H1 (cell line): ENCODE results near the gene SLX1A. TPM values are rescaled to one million over a fixed set of nuclear protein-coding genes. Genes with fewer than 3 reads are reported as not detected.

Source experiments
- CTCF ChIA-PET: fragments of 300-600 bp; sonication (Branson Sonifier 250); formaldehyde crosslinking; loops from one replicate; lab custom pipeline; 2021; ENCODE audit not compliant: partially characterized antibody; lab: Charles Lee
- POLR2A ChIA-PET: fragments of 300-600 bp; sonication (Branson Sonifier 250); formaldehyde crosslinking; loops from one replicate; lab custom pipeline; 2021; ENCODE audit warnings: inconsistent platforms; ENCODE audit not compliant: partially characterized antibody; lab: Charles Lee
- DNase-seq, 2 experiments: peaks; one replicate each; pipeline versions ENCODE4 v3.0.0 to v3.0.0-alpha.2; 2010 to 2022; ENCODE audit warnings: low spot score in 2 of 2, low read depth in 1 of 2, mixed read lengths in 1 of 2
- FAIRE-seq: peaks from 2 replicates; lab custom pipeline; 2011; peaks lifted over from hg19 to GRCh38; lab: Jason Lieb, UNC
- H2AFZ ChIP-seq: 2 replicates; pipeline ENCODE4 v1.8.1; 2012; ENCODE audit warnings: low read length, inconsistent platforms
- H2AK5ac ChIP-seq: 2 replicates; pipeline ENCODE4 v1.6.1; 2013; ENCODE audit warnings: low read depth, low read length
- H2BK120ac ChIP-seq: replicated peaks from 2 replicates; pipeline ENCODE3; 2013; ENCODE audit warnings: low read depth, low read length, inconsistent platforms
- H2BK12ac ChIP-seq: 2 replicates; pipeline ENCODE4 v1.6.1; 2013; ENCODE audit warnings: low read depth, low read length
- H2BK15ac ChIP-seq: 2 replicates; pipeline ENCODE4 v1.6.1; 2013; ENCODE audit warnings: low read length
- H2BK20ac ChIP-seq: 2 replicates; pipeline ENCODE4 v1.6.1; 2013; ENCODE audit warnings: low read length
- H2BK5ac ChIP-seq: 2 replicates; pipeline ENCODE4 v1.6.1; 2013; ENCODE audit warnings: low read depth, low read length
- H3K14ac ChIP-seq: 2 replicates; pipeline ENCODE4 v1.6.1; 2013; ENCODE audit warnings: inconsistent platforms; ENCODE audit not compliant: insufficient read length
- H3K18ac ChIP-seq: 2 replicates; pipeline ENCODE4 v1.6.1; 2013; ENCODE audit warnings: low read length; ENCODE audit errors: extremely low read depth
- H3K23ac ChIP-seq: 2 replicates; pipeline ENCODE4 v1.6.1; 2013; ENCODE audit warnings: inconsistent platforms; ENCODE audit not compliant: insufficient read length
- H3K23me2 ChIP-seq: 2 replicates; pipeline ENCODE4 v1.6.1; 2013; ENCODE audit warnings: low read depth, low read length
- H3K27ac ChIP-seq: 2 replicates; pipeline ENCODE4 v1.6.1; 2011; ENCODE audit warnings: low read depth, low read length, inconsistent platforms
- H3K27me3 ChIP-seq, 4 experiments: replicated peaks in 1 of 4; 1 replicate in 1 of 4; 2 replicates in 3 of 4; pipeline versions ENCODE4 v1.6.1 to v1.8.1; 2011 to 2013; ENCODE audit warnings: low read length in 3 of 4, mild to moderate bottlenecking in 3 of 4, inconsistent platforms in 2 of 4, mixed read lengths in 2 of 4, moderate library complexity in 1 of 4; ENCODE audit not compliant: control insufficient read depth in 3 of 4, insufficient read depth in 3 of 4; ENCODE audit errors: extremely low read depth in 1 of 4
- H3K36me3 ChIP-seq, 4 experiments: 2 replicates each; pipeline versions ENCODE4 v1.6.1 to v1.8.1; 2011 to 2013; ENCODE audit warnings: mild to moderate bottlenecking in 4 of 4, low read length in 3 of 4, moderate library complexity in 2 of 4, control low read depth in 1 of 4, inconsistent platforms in 1 of 4; ENCODE audit not compliant: insufficient read depth in 4 of 4, control insufficient read depth in 2 of 4
- H3K4ac ChIP-seq: replicated peaks from 2 replicates; pipeline ENCODE3; 2013; ENCODE audit warnings: low read length, low read depth, mixed read lengths, inconsistent platforms; ENCODE audit not compliant: insufficient read length
- H3K4me1 ChIP-seq, 4 experiments: replicated peaks in 1 of 4; 1 replicate in 1 of 4; 2 replicates in 3 of 4; pipeline versions ENCODE4 v1.6.1 to v1.8.1; 2011 to 2013; ENCODE audit warnings: low read length in 3 of 4, inconsistent platforms in 2 of 4, mixed read lengths in 1 of 4; ENCODE audit not compliant: insufficient read depth in 4 of 4, control insufficient read depth in 3 of 4
- H3K4me2 ChIP-seq, 2 experiments: 2 replicates each; pipeline versions ENCODE4 v1.6.1 to v1.8.1; 2011 to 2013; ENCODE audit warnings: low read depth in 2 of 2, low read length in 2 of 2, control low read depth in 1 of 2, inconsistent platforms in 1 of 2, mild to moderate bottlenecking in 1 of 2; ENCODE audit not compliant: insufficient read depth in 1 of 2
- H3K4me3 ChIP-seq, 4 experiments: fragments of 200-600, 300-600 bp in 1 of 4; sonication (generic), shearing (Covaris generic), sonication (Bioruptor Twin) in 1 of 4; 2 replicates each; pipeline versions ENCODE4 v1.5.1 to v1.8.1; 2011 to 2016; ENCODE audit warnings: low read length in 4 of 4, low read depth in 3 of 4, control low read depth in 2 of 4, inconsistent platforms in 2 of 4, mild to moderate bottlenecking in 2 of 4, mixed read lengths in 1 of 4, moderate library complexity in 1 of 4; ENCODE audit not compliant: insufficient read depth in 2 of 4; ENCODE audit errors: extremely low read depth in 1 of 4
- H3K56ac ChIP-seq: replicated peaks from 2 replicates; pipeline ENCODE3; 2013; ENCODE audit warnings: low read depth, mild to moderate bottlenecking, mixed read lengths, low read length, inconsistent platforms; ENCODE audit not compliant: insufficient read length
- H3K79me1 ChIP-seq: 2 replicates; pipeline ENCODE4 v1.6.1; 2013; ENCODE audit warnings: low read depth, low read length, control low read depth
- H3K79me2 ChIP-seq, 2 experiments: 2 replicates each; pipeline versions ENCODE4 v1.6.1 to v1.8.1; 2012 to 2013; ENCODE audit warnings: low read length in 2 of 2, mild to moderate bottlenecking in 2 of 2, inconsistent platforms in 1 of 2; ENCODE audit not compliant: insufficient read depth in 2 of 2, control insufficient read depth in 1 of 2
- H3K9ac ChIP-seq, 4 experiments: replicated peaks in 1 of 4; 1 replicate in 1 of 4; 2 replicates in 3 of 4; pipeline versions ENCODE4 v1.6.1 to v1.8.1; 2011 to 2013; ENCODE audit warnings: low read depth in 3 of 4, low read length in 3 of 4, control low read depth in 2 of 4, mild to moderate bottlenecking in 2 of 4, moderate library complexity in 2 of 4, inconsistent platforms in 1 of 4; ENCODE audit errors: extremely low read depth in 1 of 4
- H3K9me3 ChIP-seq, 2 experiments: 2 replicates each; pipeline versions ENCODE4 v1.6.1 to v1.8.1; 2012 to 2013; ENCODE audit warnings: mild to moderate bottlenecking in 2 of 2, moderate library complexity in 2 of 2, control low read depth in 1 of 2, inconsistent platforms in 1 of 2, low read depth in 1 of 2, low read length in 1 of 2, mixed read lengths in 1 of 2; ENCODE audit not compliant: insufficient read depth in 2 of 2
- H4K20me1 ChIP-seq, 2 experiments: replicated peaks in 1 of 2; 2 replicates each; pipeline versions ENCODE3 to v1.8.1; 2011 to 2013; ENCODE audit warnings: inconsistent platforms in 2 of 2, low read length in 2 of 2, mild to moderate bottlenecking in 1 of 2; ENCODE audit not compliant: insufficient read depth in 2 of 2, control insufficient read depth in 1 of 2
- H4K5ac ChIP-seq: 2 replicates; pipeline ENCODE4 v1.6.1; 2013; ENCODE audit warnings: low read length, low read depth, mixed read lengths, inconsistent platforms; ENCODE audit not compliant: insufficient read length
- H4K8ac ChIP-seq: 2 replicates; pipeline ENCODE4 v1.8.0; 2013; ENCODE audit warnings: mild to moderate bottlenecking, moderate library complexity, low read length, inconsistent platforms; ENCODE audit not compliant: insufficient read depth; ENCODE audit errors: extremely low read depth
- H4K91ac ChIP-seq: replicated peaks from 2 replicates; pipeline ENCODE3; 2013; ENCODE audit warnings: low read length, mixed read lengths, inconsistent platforms; ENCODE audit not compliant: insufficient read length
- CEBPB ChIP-seq: IDR thresholded peaks from 2 replicates; pipeline ENCODE4 v1.6.1; 2012; ENCODE audit warnings: low read depth, low read length
- CREB1 ChIP-seq: IDR thresholded peaks from 2 replicates; pipeline ENCODE4 v1.6.1; 2012; ENCODE audit warnings: inconsistent platforms
- CTCF ChIP-seq, 3 experiments: IDR thresholded peaks; 1 replicate in 2 of 3; 2 replicates in 1 of 3; pipeline versions ENCODE4 v1.5.1 to v1.6.1; 2011; ENCODE audit warnings: low read length in 3 of 3, mild to moderate bottlenecking in 3 of 3, inconsistent platforms in 2 of 3, low read depth in 1 of 3, moderate library complexity in 1 of 3; ENCODE audit not compliant: insufficient read depth in 1 of 3; ENCODE audit errors: control extremely low read depth in 1 of 3
- FOSL1 ChIP-seq: IDR thresholded peaks from 2 replicates; pipeline ENCODE4 v1.6.1; 2011; ENCODE audit warnings: mild to moderate bottlenecking, low read depth, low read length, moderate library complexity; ENCODE audit not compliant: insufficient read depth
- MAFK ChIP-seq: IDR thresholded peaks from 2 replicates; pipeline ENCODE4 v1.6.1; 2012; ENCODE audit warnings: low read depth, mild to moderate bottlenecking, improper control_type of control experiment, low read length
- RNF2 ChIP-seq: fragments of 200-900, 300-1000 bp; sonication (generic); IDR thresholded peaks from 2 replicates; pipeline ENCODE4 v1.7.1; 2016; ENCODE audit warnings: borderline replicate concordance, low read depth, mild to moderate bottlenecking, antibody characterized with exemption, low read length; ENCODE audit not compliant: poor library complexity, severe bottlenecking; ENCODE audit errors: missing control alignments
- SP1 ChIP-seq: IDR thresholded peaks from 2 replicates; pipeline ENCODE4 v1.6.1; 2011; ENCODE audit warnings: low read depth, low read length
- TBP ChIP-seq: IDR thresholded peaks from 2 replicates; pipeline ENCODE4 v1.6.1; 2011; ENCODE audit warnings: low read depth, low read length, improper control_type of control experiment
- WGBS, 2 experiments: shearing (Covaris generic) in 1 of 2; methylation state at CpG; one replicate each; pipeline versions ENCODE4 v1.1.6 to v1.1.7; 2013 to 2015; ENCODE audit warnings: low lambda C conversion rate in 2 of 2, mixed read lengths in 2 of 2, inconsistent platforms in 1 of 2, low coverage in 1 of 2, missing lambda C conversion rate in 1 of 2; ENCODE audit not compliant: insufficient replicate concordance in 2 of 2, insufficient coverage in 1 of 2, insufficient read length in 1 of 2; ENCODE audit errors: extremely low coverage in 1 of 2, missing lambda C conversion rate in 1 of 2; 5-methylcytosine and 5-hydroxymethylcytosine counted together
- polyA plus RNA-seq, 7 experiments: library from polyadenylated mRNA; depleted of rRNA in 3 of 7; stranded (reverse) in 5 of 7; unstranded in 2 of 7; fragments of >200 nt in 5 of 7; fragments of 200-250 nt in 2 of 7; gene quantifications; 1 replicate in 5 of 7; 2 replicates in 1 of 7; 4 replicates in 1 of 7; pipeline versions ENCODE4 v1.2.1 to v1.2.3, GENCODE V29; 2011 to 2013; ENCODE audit warnings: missing spikeins in 2 of 7, mixed read lengths in 2 of 7
- total RNA-seq: library from RNA; stranded (reverse); fragmentation: NEBNext Ultra II Directional; extraction: Animal tissue kit (Norgen Biotek cat#: 25700); gene quantifications from 2 replicates; pipeline ENCODE4 v1.2.1, GENCODE V29; 2021

SLX1A gene
- total and polyA plus RNA-seq, 2 of the 8 experiments (the other 6 are each of a cell fraction or from before 2014, with no cell fraction given): 4.7 to 36.9 TPM

- FAIRE-seq (no peak), DNase-seq (no peak)
- H3K4me1 ChIP-seq: no peaks in the 10 kb centered on the region
- H3K56ac ChIP-seq: no peak overlapping the region
- no peak overlapping the region for H4K91ac ChIP-seq
- no peak overlapping the region for H3K27ac ChIP-seq
- no peak overlapping the region for H2BK20ac ChIP-seq
- no peak overlapping the region for H2BK12ac ChIP-seq
- H3K23ac ChIP-seq: no peak overlapping the region
- H3K79me2 ChIP-seq: no peaks in the 10 kb centered on the region
- H3K4me3 ChIP-seq: no peak overlapping the region
- H2AFZ ChIP-seq: no peak overlapping the region
- CTCF ChIA-PET: interaction anchor here (0.7 kb wide), 1 partner anchor 33 kb away, joined by 3 read pairs; no protein-coding TSS in a partner anchor
- no peak overlapping the region for H2AK5ac ChIP-seq
- no peak overlapping the region for H4K5ac ChIP-seq
- no peaks in the 10 kb centered on the region for H3K36me3 ChIP-seq
- H3K9me3 ChIP-seq: 0 out of 4 replicates have a peak, but pooled peaks cover 0 to 5% of the 10 kb centered on the region in 2 experiments
- no peak overlapping the region for H3K14ac ChIP-seq
- no peak overlapping the region for H4K8ac ChIP-seq
- no peak overlapping the region for H2BK5ac ChIP-seq
- no peaks in the 10 kb centered on the region for H3K79me1 ChIP-seq
- no peak overlapping the region for H3K4ac ChIP-seq
- WGBS, 2 experiments: 3% methylated on average over 1 of the region's 1 CpG; no CpG with 5 or more reads in 1 of the 2 experiments
- no peak overlapping the region for H2BK120ac ChIP-seq
- no peak overlapping the region for H3K9ac ChIP-seq
- no peak overlapping the region for H3K18ac ChIP-seq
- no peaks in the 10 kb centered on the region for H4K20me1 ChIP-seq
- no peak overlapping the region for H3K4me2 ChIP-seq
- H2BK15ac ChIP-seq: no peak overlapping the region
- no peaks in the 10 kb centered on the region for H3K23me2 ChIP-seq
- POLR2A ChIA-PET: no interaction called here
- no peaks in the 10 kb centered on the region for H3K27me3 ChIP-seq
- TF ChIP-seq CREB1: no peak
- TF ChIP-seq SP1: no peak
- no peak for TF ChIP-seq MAFK
- no peak for TF ChIP-seq CEBPB
- TF ChIP-seq CTCF (IDR thresholded peaks at IDR 0.05; ENCODE audit: control extremely low read depth in 1 of 3, insufficient read depth in 1 of 3, low read depth in 1 of 3, low read length in 3 of 3): no peak
- TF ChIP-seq RNF2: no peak
- TF ChIP-seq TBP: no peak
- no peak for TF ChIP-seq FOSL1
These were observed 48.8 kb upstream of the SLX1A start for GRCh38 chr16:30144917-30145316.
